Spleen (tissue), 11 donors: Measurements from ENCODE around the gene HGFAC. TPM values are rescaled to one million over a fixed set of nuclear protein-coding genes. Genes with fewer than 3 reads are reported as not detected.

Experiments used
- DNase-seq: peaks from one replicate; pipeline ENCODE4 v3.0.0-alpha.2; 2020
- H3K27ac ChIP-seq, 8 donors: fragments of 200-600 bp; sonication (generic) in 7 of 8; 1 replicate in 4 of 8; 2 replicates in 4 of 8; pipeline versions ENCODE4 v1.5.0 to v1.8.0; 2016 to 2021; ENCODE audit warnings: inconsistent platforms in 4 of 8, mild to moderate bottlenecking in 4 of 8, moderate library complexity in 1 of 8
- H3K27me3 ChIP-seq, 7 donors: fragments of 200-600 bp; sonication (generic) in 6 of 7; replicated peaks in 1 of 7; 1 replicate in 4 of 7; 2 replicates in 3 of 7; pipeline versions ENCODE4 v1.5.0 to v1.8.0; 2016 to 2021; ENCODE audit warnings: inconsistent platforms in 3 of 7, mild to moderate bottlenecking in 1 of 7
- H3K36me3 ChIP-seq, 6 donors: fragments of 200-600 bp; sonication (generic) in 5 of 6; 1 replicate in 4 of 6; 2 replicates in 2 of 6; pipeline versions ENCODE4 v1.5.0 to v1.8.0; 2016 to 2021; ENCODE audit warnings: inconsistent platforms in 2 of 6
- H3K4me1 ChIP-seq, 6 donors: fragments of 200-600 bp; sonication (generic) in 5 of 6; 1 replicate in 3 of 6; 2 replicates in 3 of 6; pipeline versions ENCODE4 v1.5.0 to v1.8.0; 2016 to 2021; ENCODE audit warnings: inconsistent platforms in 3 of 6
- H3K4me3 ChIP-seq, 8 donors: fragments of 200-600 bp; sonication (generic) in 7 of 8; 1 replicate in 4 of 8; 2 replicates in 4 of 8; pipeline versions ENCODE4 v1.5.0 to v1.8.0; 2016 to 2021; ENCODE audit warnings: inconsistent platforms in 4 of 8, mild to moderate bottlenecking in 4 of 8, moderate library complexity in 2 of 8
- H3K9me3 ChIP-seq, 8 donors: fragments of 200-600 bp; sonication (generic) in 7 of 8; 1 replicate in 4 of 8; 2 replicates in 4 of 8; pipeline versions ENCODE4 v1.5.0 to v1.8.0; 2016 to 2021; ENCODE audit warnings: inconsistent platforms in 4 of 8
- POLR2A ChIP-seq, 3 donors: fragments of 450-650 bp; IDR thresholded peaks; one replicate each; pipeline ENCODE4 v1.5.1; 2017; ENCODE audit warnings: antibody characterized with exemption in 3 of 3, mild to moderate bottlenecking in 1 of 3
- POLR2AphosphoS5 ChIP-seq, 3 donors: sonication (generic); formaldehyde crosslinking; IDR thresholded peaks; one replicate each; pipeline ENCODE4 v1.5.1; 2017; ENCODE audit warnings: antibody characterized with exemption in 3 of 3
- WGBS, 5 donors: extraction: QIAGEN DNeasy Blood & Tissue Kit in 3 of 5; methylation state at CpG; one replicate each; pipeline versions ENCODE4 v1.1.5 to v1.1.7; 2013 to 2018; 5-methylcytosine and 5-hydroxymethylcytosine counted together
- intact Hi-C: fragments of 100-400 bp; cut with DNase I; formaldehyde crosslinking; loops from one replicate; pipeline ENCODE4 v1.15.0; 2023; ENCODE audit warnings: low total_unique reads
- polyA plus RNA-seq, 3 donors: library from polyadenylated mRNA; stranded (reverse); fragments of 200-250 nt; gene quantifications; one replicate each; pipeline ENCODE4 v1.2.1, GENCODE V29; 2013
- total RNA-seq, 7 donors: library from RNA; depleted of rRNA in 3 of 7; stranded (reverse); fragments of >200 nt in 3 of 7; fragmentation: NEBNext Ultra II Directional in 4 of 7; extraction: Animal tissue kit (Norgen Biotek cat#: 25700) in 4 of 7; gene quantifications; one replicate each; pipeline versions ENCODE4 v1.1.0 to v1.2.1, GENCODE V29; 2016 to 2021
- TF ChIP-seq, protein P1 (sequence below), 11 experiments: fragments of 200-600 bp in 7 of 11; fragments of 450-650 bp in 4 of 11; sonication (generic) in 4 of 11; IDR thresholded peaks in 8 of 11; conservative IDR thresholded peaks in 3 of 11; 1 replicate in 7 of 11; 2 replicates in 4 of 11; pipeline versions ENCODE4 v1.4.0 to v1.8.0; 2016 to 2021; ENCODE audit warnings: antibody characterized with exemption in 11 of 11, inconsistent platforms in 4 of 11, mild to moderate bottlenecking in 1 of 11
- donor health status: healthy with polysubstance abuse.
- donor health status: DM: no; HTN: no; CAD: no; lungs with moderate emphysema.
- donor health status: DM: no; HTN: no; CAD: no.
- donor health status: Bipolar disorder and iron deficiency.
- donor health status: healthy.
- donor health status: DM: no; HTN: no; CAD: no.
- donor health status: DM: yes; HTN: yes; CAD: no.

The HGFAC gene
- total and polyA plus RNA-seq, 10 donors, result 0.11 to 0.47 (median 0.32) TPM; not detected in 5

DNA sequence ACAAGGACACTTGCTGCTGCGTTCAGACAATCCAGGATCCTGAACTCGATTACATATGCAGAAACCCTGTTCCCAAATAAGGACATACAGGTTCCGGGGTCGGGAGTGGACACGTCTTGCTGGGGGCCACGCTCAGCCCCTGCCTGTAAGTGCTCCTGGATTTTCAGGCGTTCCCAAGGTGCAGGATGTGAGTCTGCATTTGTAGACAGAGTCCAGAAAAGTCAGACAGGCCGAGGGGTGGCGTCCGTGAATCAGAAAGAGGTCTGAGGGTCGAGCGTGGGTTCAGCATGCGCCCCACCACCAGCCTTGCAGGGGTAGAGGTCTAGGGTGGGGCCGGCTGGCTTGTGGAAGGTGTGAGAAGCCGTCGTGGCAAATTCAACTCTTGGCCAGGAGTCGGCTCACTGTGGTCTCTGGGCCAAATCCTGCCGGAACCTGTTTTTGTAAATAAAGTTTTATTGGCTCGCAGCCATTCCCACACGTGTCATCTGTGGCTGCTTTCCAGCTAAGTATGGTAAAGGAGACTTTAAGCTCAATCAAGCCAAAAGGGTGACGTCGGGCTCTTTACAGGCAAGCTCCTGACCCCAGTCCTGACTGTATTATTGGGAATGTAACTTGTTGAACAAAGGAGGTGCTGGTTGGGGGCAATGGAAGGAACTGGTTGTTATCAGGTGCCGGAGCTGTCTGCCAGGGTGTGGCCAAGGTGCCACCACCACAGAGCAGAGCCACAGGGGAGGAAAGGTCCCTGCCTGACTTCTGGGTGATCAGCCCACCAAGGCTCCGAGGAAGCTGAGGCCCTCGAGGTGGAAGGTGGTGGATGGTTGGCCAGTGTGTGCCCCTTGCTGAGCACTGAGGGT is 28.7 kb downstream of the HGFAC start:
- Histone ChIP-seq H3K36me3 (no peaks in the 10 kb centered on the region), H3K4me3 (no peak overlapping the region), H3K4me1 (no peaks in the 10 kb centered on the region), H3K9me3 (no peaks in the 10 kb centered on the region), H3K27me3 (peaks cover 0 to 67% (median 19%) of the 10 kb centered on the region in 7 donors), H3K27ac (no peak overlapping the region)
- peak; percentile 53 for DNase-seq
- intact Hi-C loops, result no loop called here
- TF ChIP-seq POLR2A (IDR thresholded peaks at IDR 0.05) (no peak), POLR2AphosphoS5 (IDR thresholded peaks at IDR 0.05) (no peak)
- TF ChIP-seq, protein P1, sequence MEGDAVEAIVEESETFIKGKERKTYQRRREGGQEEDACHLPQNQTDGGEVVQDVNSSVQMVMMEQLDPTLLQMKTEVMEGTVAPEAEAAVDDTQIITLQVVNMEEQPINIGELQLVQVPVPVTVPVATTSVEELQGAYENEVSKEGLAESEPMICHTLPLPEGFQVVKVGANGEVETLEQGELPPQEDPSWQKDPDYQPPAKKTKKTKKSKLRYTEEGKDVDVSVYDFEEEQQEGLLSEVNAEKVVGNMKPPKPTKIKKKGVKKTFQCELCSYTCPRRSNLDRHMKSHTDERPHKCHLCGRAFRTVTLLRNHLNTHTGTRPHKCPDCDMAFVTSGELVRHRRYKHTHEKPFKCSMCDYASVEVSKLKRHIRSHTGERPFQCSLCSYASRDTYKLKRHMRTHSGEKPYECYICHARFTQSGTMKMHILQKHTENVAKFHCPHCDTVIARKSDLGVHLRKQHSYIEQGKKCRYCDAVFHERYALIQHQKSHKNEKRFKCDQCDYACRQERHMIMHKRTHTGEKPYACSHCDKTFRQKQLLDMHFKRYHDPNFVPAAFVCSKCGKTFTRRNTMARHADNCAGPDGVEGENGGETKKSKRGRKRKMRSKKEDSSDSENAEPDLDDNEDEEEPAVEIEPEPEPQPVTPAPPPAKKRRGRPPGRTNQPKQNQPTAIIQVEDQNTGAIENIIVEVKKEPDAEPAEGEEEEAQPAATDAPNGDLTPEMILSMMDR (IDR thresholded peaks at IDR 0.05 in 8 of 11, conservative IDR thresholded peaks at IDR 0.05 in 3 of 11), result no peak
- WGBS, 5 donors, result 82 to 89% (median 83%) methylated on average over 25 of the region's 25 CpGs

- WGBS, 5 donors, result 90 to 96% (median 92%) methylated on average over 23 of the region's 23 CpGs
- peak; percentile 61 for DNase-seq
Measured at GRCh38 chr4:3471098-3471760, 29.5 kb downstream of the HGFAC start.

DNA sequence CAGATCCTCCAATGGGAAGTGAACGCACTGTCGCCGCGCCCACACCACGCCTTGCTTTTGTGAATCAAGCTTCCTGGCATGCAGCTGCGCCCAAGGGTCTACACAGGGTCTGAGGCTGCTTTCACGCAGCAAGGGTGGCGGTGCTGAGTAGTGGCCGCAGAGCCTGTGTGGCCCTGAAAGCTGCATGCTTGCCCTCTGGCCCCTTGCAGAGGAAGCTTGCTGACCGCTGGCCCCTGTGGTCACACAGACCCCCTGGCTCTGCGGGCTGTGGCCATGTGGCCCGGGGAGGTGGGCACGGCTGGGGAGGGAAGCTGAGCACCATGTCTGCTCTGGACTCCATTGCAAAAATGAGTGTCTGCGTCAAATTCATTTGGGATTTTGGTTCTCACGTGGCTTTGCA is 30.1 kb downstream of the HGFAC start:
- intact Hi-C loops, result no loop called here

More at GRCh38 chr4:3471098-3471760, 29.5 kb downstream of the HGFAC start:
- intact Hi-C loops, result no loop called here
- no peaks in the 10 kb centered on the region for H3K4me1 ChIP-seq
- TF ChIP-seq POLR2AphosphoS5 (IDR thresholded peaks at IDR 0.05) (no peak), POLR2A (IDR thresholded peaks at IDR 0.05) (no peak)
- TF ChIP-seq, protein P1 (IDR thresholded peaks at IDR 0.05 in 8 of 11, conservative IDR thresholded peaks at IDR 0.05 in 3 of 11), result no peak
- no peak overlapping the region for H3K4me3 ChIP-seq
- no peak overlapping the region for H3K27ac ChIP-seq
- H3K36me3 ChIP-seq, result no peaks in the 10 kb centered on the region
- H3K27me3 ChIP-seq, result peaks cover 0 to 67% (median 14%) of the 10 kb centered on the region in 7 donors
- H3K9me3 ChIP-seq, result no peaks in the 10 kb centered on the region

More for the DNA sequence above, 30.1 kb downstream of the HGFAC start:
- peak; percentile 58 for DNase-seq
- Histone ChIP-seq H3K27ac (no peak overlapping the region), H3K4me1 (no peaks in the 10 kb centered on the region), H3K36me3 (no peaks in the 10 kb centered on the region), H3K9me3 (no peaks in the 10 kb centered on the region), H3K27me3 (peaks cover 0 to 67% (median 13%) of the 10 kb centered on the region in 7 donors), H3K4me3 (no peak overlapping the region)
- TF ChIP-seq POLR2AphosphoS5 (IDR thresholded peaks at IDR 0.05) (no peak), POLR2A (IDR thresholded peaks at IDR 0.05) (no peak)
- TF ChIP-seq, protein P1 (IDR thresholded peaks at IDR 0.05 in 8 of 11, conservative IDR thresholded peaks at IDR 0.05 in 3 of 11), result no peak
- WGBS, 5 donors, result 86 to 93% (median 87%) methylated on average over 13 to 15 of the region's 15 CpGs
